ENCODE results near the gene DTHD1. TPM values are rescaled to one million over a fixed set of nuclear protein-coding genes. Genes with fewer than 3 reads are reported as not detected.

The DTHD1 gene
- total RNA-seq, 2 donors from 2014 or later: not detected

- Mint-ChIP-seq H3K27ac (no peak overlapping the region), H3K4me1 (peaks cover 5% of the 10 kb centered on the region), H3K27me3 (ENCODE audit: insufficient read depth) (no peaks in the 10 kb centered on the region), H3K4me3 (no peak overlapping the region), H3K36me3 (ENCODE audit: low read depth) (no peaks in the 10 kb centered on the region), H3K9me3 (no peaks in the 10 kb centered on the region)
- no peak overlapping the region for H3K4me3 ChIP-seq (ENCODE audit: low read length)
- no peak overlapping the region for H3K9ac ChIP-seq (ENCODE audit: extremely low read depth, low read length, poor library complexity, severe bottlenecking)
- no peaks in the 10 kb centered on the region for H3K4me1 ChIP-seq (ENCODE audit: control insufficient read depth, insufficient read depth, low read length)
- no peaks in the 10 kb centered on the region for H3K36me3 ChIP-seq (ENCODE audit: control insufficient read depth, insufficient read depth, low read length)
- H3K9me3 ChIP-seq (ENCODE audit: control insufficient read depth, low read length): no peaks in the 10 kb centered on the region
- DNase-seq: no peak
- no peaks in the 10 kb centered on the region for H3K27me3 ChIP-seq (ENCODE audit: control insufficient read depth, insufficient read depth, low read length, poor library complexity, severe bottlenecking)
- no peak for TF ChIP-seq CTCF (conservative IDR thresholded peaks at IDR 0.05)
- no peak overlapping the region for H3K27ac ChIP-seq (ENCODE audit: low read depth, low read length)
- 93 to 95% methylated on average over 3 to 5 of the region's 5 CpGs for WGBS, 2 experiments (ENCODE audit: insufficient coverage in 1 of 2, insufficient read length in 1 of 2)
These were observed 11.8 kb upstream of the DTHD1 start for GRCh38 chr4:36269533-36270173.

DNA sequence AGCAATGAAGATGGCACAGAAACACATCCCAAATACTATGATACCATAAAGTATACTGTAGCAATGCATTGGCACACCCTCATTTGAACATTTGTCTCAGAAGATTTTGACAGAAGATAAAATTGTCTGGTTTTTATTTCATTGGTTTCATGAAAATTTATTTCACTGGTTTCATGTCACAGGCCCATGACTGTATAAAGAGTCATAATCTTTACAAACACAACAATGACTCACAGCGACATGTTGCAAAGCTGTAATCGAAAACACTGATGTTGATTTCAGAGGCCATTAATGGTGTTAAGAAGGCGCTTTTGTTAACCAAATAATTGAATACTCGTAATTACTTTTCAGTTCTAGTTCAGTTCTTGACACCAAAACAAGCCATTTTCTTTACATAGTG is 8.1 kb upstream of the DTHD1 start:
- no peaks in the 10 kb centered on the region for H3K27me3 Mint-ChIP-seq (ENCODE audit: insufficient read depth)
- no peak overlapping the region for H3K4me3 Mint-ChIP-seq
- Histone ChIP-seq H3K27ac (ENCODE audit: low read depth, low read length) (no peak overlapping the region), H3K9ac (ENCODE audit: extremely low read depth, low read length, poor library complexity, severe bottlenecking) (no peak overlapping the region), H3K4me1 (ENCODE audit: control insufficient read depth, insufficient read depth, low read length) (no peaks in the 10 kb centered on the region), H3K27me3 (ENCODE audit: control insufficient read depth, insufficient read depth, low read length, poor library complexity, severe bottlenecking) (no peaks in the 10 kb centered on the region), H3K36me3 (ENCODE audit: control insufficient read depth, insufficient read depth, low read length) (no peaks in the 10 kb centered on the region), H3K4me3 (ENCODE audit: low read length) (no peak overlapping the region), H3K9me3 (ENCODE audit: control insufficient read depth, low read length) (no peaks in the 10 kb centered on the region)
- no peaks in the 10 kb centered on the region for H3K36me3 Mint-ChIP-seq (ENCODE audit: low read depth)
- WGBS, 2 experiments (ENCODE audit: insufficient coverage in 1 of 2, insufficient read length in 1 of 2): 91% methylated on average over 4 of the region's 4 CpGs
- H3K4me1 Mint-ChIP-seq: peaks cover 5% of the 10 kb centered on the region
- no peak for TF ChIP-seq CTCF (conservative IDR thresholded peaks at IDR 0.05)
- H3K9me3 Mint-ChIP-seq: no peaks in the 10 kb centered on the region
- no peak overlapping the region for H3K27ac Mint-ChIP-seq
- no peak for DNase-seq

- H3K27ac ChIP-seq (ENCODE audit: low read depth, low read length): no peak overlapping the region
- H3K9me3 ChIP-seq (ENCODE audit: control insufficient read depth, low read length): no peaks in the 10 kb centered on the region
- no peak overlapping the region for H3K27ac Mint-ChIP-seq
- H3K27me3 ChIP-seq (ENCODE audit: control insufficient read depth, insufficient read depth, low read length, poor library complexity, severe bottlenecking): no peaks in the 10 kb centered on the region
- H3K4me3 Mint-ChIP-seq: no peak overlapping the region
- no peak overlapping the region for H3K9ac ChIP-seq (ENCODE audit: extremely low read depth, low read length, poor library complexity, severe bottlenecking)
- peaks cover 5% of the 10 kb centered on the region for H3K4me1 Mint-ChIP-seq
- no peaks in the 10 kb centered on the region for H3K36me3 Mint-ChIP-seq (ENCODE audit: low read depth)
- H3K4me3 ChIP-seq (ENCODE audit: low read length): no peak overlapping the region
- H3K4me1 ChIP-seq (ENCODE audit: control insufficient read depth, insufficient read depth, low read length): no peaks in the 10 kb centered on the region
- WGBS, 2 experiments (ENCODE audit: insufficient coverage in 1 of 2, insufficient read length in 1 of 2): 89 to 96% methylated on average over 3 to 4 of the region's 4 CpGs
- TF ChIP-seq CTCF (conservative IDR thresholded peaks at IDR 0.05): no peak
- no peaks in the 10 kb centered on the region for H3K36me3 ChIP-seq (ENCODE audit: control insufficient read depth, insufficient read depth, low read length)
- no peaks in the 10 kb centered on the region for H3K27me3 Mint-ChIP-seq (ENCODE audit: insufficient read depth)
- no peaks in the 10 kb centered on the region for H3K9me3 Mint-ChIP-seq
- DNase-seq: no peak
These were observed 7.3 kb upstream of the DTHD1 start for GRCh38 chr4:36274158-36274557.
